ENCODE data around the gene SAXO2.
"Not testable (repeated sequence)": the region's sequence is repeated elsewhere in the genome, so short reads cannot be mapped to it uniquely, and the experiment has no call there.

The SAXO2 gene

GRCh38 chr15:82313951-82314768, 51.5 kb downstream of the SAXO2 start:
- DNase-seq (ENCODE audit: low read depth, low spot score), result not testable (repeated sequence)

GRCh38 chr15:82314769-82315518, 52.3 kb downstream of the SAXO2 start:
- DNase-seq (ENCODE audit: low read depth, low spot score), result no peak

- no peak for DNase-seq (ENCODE audit: low read depth, low spot score)
Observed at GRCh38 chr15:82315519-82316246, 53.1 kb downstream of the SAXO2 start.

GRCh38 chr15:82316247-82317090, 53.9 kb downstream of the SAXO2 start:
- not testable (repeated sequence) for DNase-seq (ENCODE audit: low read depth, low spot score)

- DNase-seq (ENCODE audit: low read depth, low spot score), result no peak
Observed at GRCh38 chr15:82317091-82317489, 54.5 kb downstream of the SAXO2 start.

- DNase-seq (ENCODE audit: low read depth, low spot score), result not testable (repeated sequence)
Observed at GRCh38 chr15:82317516-82317915, 54.9 kb downstream of the SAXO2 start.

GRCh38 chr15:82318281-82318680, 55.7 kb downstream of the SAXO2 start:
- not testable (repeated sequence) for DNase-seq (ENCODE audit: low read depth, low spot score)

GRCh38 chr15:82319522-82320278, 57.1 kb downstream of the SAXO2 start:
- DNase-seq (ENCODE audit: low read depth, low spot score), result not testable (repeated sequence)

GRCh38 chr15:82320861-82321260, 58.2 kb downstream of the SAXO2 start:
- not testable (repeated sequence) for DNase-seq (ENCODE audit: low read depth, low spot score)

GRCh38 chr15:82322488-82322887, 59.9 kb downstream of the SAXO2 start:
- not testable (repeated sequence) for DNase-seq (ENCODE audit: low read depth, low spot score)

- DNase-seq (ENCODE audit: low read depth, low spot score), result not testable (repeated sequence)
Observed at GRCh38 chr15:82324831-82325230, 62.2 kb downstream of the SAXO2 start.

GRCh38 chr15:82325646-82326045, 63.0 kb downstream of the SAXO2 start:
- not testable (repeated sequence) for DNase-seq (ENCODE audit: low read depth, low spot score)

- not testable (repeated sequence) for DNase-seq (ENCODE audit: low read depth, low spot score)
Observed at GRCh38 chr15:82326896-82327295, 64.3 kb downstream of the SAXO2 start.

GRCh38 chr15:82327372-82327771, 64.8 kb downstream of the SAXO2 start:
- DNase-seq (ENCODE audit: low read depth, low spot score), result not testable (repeated sequence)

- not testable (repeated sequence) for DNase-seq (ENCODE audit: low read depth, low spot score)
Observed at GRCh38 chr15:82329039-82329438, 66.4 kb downstream of the SAXO2 start.

- DNase-seq (ENCODE audit: low read depth, low spot score), result not testable (repeated sequence)
Observed at GRCh38 chr15:82330921-82331320, 68.3 kb downstream of the SAXO2 start.

- DNase-seq (ENCODE audit: low read depth, low spot score), result not testable (repeated sequence)
Observed at GRCh38 chr15:82331576-82332304, 69.1 kb downstream of the SAXO2 start.

- DNase-seq (ENCODE audit: low read depth, low spot score), result not testable (repeated sequence)
Observed at GRCh38 chr15:82332711-82333602, 70.3 kb downstream of the SAXO2 start.
